GM12801 (cell line): ENCODE results near the gene ZCCHC10.

ENCODE experiments used
- TF ChIP-seq, protein P1 (sequence below): IDR thresholded peaks from one replicate; pipeline ENCODE4 v1.5.1; 2011; ENCODE audit warnings: control low read depth; ENCODE audit not compliant: insufficient read length; ENCODE audit errors: extremely low read depth

Gene ZCCHC10

DNA sequence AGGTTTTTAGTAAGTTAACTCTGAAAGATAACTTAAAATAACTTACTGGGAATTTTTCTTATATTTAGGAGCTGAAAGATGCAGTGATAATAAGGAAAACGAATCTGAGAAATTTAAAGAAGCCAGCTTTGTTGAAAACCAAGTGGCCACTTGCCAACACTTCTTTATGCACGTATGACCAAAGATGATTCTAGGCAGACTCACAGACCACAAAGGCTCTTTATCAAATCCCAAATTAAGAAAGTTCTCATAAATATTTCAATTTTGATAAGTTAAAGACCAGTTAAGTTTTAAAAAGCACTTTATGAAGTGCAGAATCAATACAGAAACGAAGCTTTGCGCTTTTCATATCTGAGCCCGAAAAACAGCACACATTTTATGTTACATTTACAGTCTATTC is 64.5 kb downstream of the ZCCHC10 start:
- TF ChIP-seq, protein P1, sequence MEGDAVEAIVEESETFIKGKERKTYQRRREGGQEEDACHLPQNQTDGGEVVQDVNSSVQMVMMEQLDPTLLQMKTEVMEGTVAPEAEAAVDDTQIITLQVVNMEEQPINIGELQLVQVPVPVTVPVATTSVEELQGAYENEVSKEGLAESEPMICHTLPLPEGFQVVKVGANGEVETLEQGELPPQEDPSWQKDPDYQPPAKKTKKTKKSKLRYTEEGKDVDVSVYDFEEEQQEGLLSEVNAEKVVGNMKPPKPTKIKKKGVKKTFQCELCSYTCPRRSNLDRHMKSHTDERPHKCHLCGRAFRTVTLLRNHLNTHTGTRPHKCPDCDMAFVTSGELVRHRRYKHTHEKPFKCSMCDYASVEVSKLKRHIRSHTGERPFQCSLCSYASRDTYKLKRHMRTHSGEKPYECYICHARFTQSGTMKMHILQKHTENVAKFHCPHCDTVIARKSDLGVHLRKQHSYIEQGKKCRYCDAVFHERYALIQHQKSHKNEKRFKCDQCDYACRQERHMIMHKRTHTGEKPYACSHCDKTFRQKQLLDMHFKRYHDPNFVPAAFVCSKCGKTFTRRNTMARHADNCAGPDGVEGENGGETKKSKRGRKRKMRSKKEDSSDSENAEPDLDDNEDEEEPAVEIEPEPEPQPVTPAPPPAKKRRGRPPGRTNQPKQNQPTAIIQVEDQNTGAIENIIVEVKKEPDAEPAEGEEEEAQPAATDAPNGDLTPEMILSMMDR = no peak

DNA sequence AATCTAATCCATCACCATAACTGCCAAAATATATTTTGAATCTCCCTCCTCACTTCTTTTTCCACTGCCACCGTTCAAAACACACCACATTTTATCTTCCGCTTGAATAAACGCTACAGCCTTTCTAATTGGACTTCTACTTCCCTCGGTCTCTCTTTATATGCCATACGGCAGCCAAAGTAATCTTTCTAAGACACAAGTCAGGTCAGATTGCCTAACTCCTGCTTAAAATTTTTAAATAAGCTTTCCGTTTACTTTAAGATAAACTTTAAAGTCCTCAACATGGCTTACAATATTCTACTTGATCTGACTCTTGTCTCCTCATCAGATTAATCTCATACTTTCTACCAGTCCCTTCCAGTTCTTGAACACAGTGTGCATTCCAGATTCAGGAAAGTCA is 72.6 kb downstream of the ZCCHC10 start:
- TF ChIP-seq, protein P1 = no peak

DNA sequence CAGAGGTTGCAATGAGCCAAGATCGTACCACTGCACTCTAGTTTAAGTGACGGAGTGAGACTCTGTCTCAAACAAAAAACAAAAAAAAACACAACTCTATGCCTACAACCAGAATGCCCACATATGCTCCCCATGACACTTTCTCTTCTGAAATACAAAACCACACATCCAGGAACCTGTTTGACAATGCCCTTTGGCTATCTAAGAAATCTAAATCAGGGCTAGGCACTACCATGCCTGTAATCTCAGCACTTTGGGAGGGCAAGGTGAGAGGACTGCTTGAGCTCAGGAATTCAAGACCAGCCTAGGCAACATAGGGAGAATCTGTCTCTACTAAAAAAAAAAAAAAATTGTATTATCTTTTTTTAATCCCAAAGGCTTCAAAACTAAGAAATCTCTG is 73.5 kb downstream of the ZCCHC10 start:
- TF ChIP-seq, protein P1 = no peak

DNA sequence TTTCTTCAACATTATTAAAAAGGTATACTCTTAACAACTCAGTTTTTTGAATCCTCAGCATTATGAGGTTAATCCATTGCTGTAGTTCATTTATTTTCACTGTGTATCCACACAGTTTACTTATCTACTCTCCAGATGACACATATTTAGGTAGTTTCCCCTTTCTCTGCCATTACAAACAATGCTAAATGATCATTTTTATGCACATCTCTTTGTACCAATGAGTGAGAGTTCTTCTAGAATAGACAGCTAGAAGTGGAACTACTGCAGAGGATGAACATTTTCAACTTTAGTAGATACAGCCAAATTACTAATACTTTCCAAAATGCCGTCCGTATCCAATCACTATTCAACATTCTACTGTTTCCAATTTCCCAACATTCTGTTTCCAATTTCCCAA is 74.5 kb downstream of the ZCCHC10 start:
- TF ChIP-seq, protein P1 = no peak

DNA sequence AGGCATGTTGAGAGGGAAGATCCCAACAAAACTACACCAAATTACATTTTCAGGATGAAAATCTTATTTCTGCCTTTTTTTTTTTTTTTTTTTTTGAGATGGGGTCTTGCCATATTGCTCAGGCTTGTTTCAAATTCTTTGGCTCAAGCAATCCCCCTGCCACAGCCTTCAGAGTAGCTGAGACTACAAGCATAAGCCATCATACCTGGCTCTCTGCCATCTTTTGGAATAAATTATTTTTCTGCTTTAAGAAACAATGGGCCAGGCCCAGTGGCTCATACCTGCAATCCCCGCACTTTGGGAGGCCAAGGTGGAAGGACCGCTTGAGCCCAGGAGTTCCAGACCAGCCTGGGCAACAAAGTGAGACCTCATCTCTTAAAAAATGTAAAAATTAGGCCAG is 77.2 kb downstream of the ZCCHC10 start:
- TF ChIP-seq, protein P1 = no peak

DNA sequence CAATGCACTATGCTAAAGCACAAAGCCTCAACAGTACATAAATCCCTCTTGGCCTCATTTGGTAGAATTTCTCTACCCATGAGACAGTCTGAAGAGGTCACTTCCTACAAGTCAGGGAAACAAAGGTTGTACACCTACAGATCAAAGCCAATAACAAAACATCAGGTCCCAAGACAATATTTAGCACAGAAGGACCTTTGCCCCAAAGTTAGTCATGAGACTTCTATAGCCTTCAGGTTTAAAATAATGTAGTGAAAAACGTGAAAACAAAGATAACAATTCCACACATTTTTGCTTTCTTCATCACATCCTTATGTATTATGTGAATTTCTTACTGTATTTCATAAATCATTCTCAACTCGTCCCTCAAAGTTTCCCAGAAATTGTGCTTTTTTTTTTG is 78.7 kb downstream of the ZCCHC10 start:
- TF ChIP-seq, protein P1 = no peak
